Cerebellar nuclear complex (tissue), 1 donor: ENCODE data around the gene ATP2B3.

Source experiments
- DNase-seq, 2 experiments: peaks; one replicate each; lab custom pipeline; 2025; lab: John Stamatoyannopoulos, UW

Gene ATP2B3

GRCh38 chrX:153488231-153488914 is 29.1 kb upstream of the ATP2B3 start:
- no peak for DNase-seq

DNA sequence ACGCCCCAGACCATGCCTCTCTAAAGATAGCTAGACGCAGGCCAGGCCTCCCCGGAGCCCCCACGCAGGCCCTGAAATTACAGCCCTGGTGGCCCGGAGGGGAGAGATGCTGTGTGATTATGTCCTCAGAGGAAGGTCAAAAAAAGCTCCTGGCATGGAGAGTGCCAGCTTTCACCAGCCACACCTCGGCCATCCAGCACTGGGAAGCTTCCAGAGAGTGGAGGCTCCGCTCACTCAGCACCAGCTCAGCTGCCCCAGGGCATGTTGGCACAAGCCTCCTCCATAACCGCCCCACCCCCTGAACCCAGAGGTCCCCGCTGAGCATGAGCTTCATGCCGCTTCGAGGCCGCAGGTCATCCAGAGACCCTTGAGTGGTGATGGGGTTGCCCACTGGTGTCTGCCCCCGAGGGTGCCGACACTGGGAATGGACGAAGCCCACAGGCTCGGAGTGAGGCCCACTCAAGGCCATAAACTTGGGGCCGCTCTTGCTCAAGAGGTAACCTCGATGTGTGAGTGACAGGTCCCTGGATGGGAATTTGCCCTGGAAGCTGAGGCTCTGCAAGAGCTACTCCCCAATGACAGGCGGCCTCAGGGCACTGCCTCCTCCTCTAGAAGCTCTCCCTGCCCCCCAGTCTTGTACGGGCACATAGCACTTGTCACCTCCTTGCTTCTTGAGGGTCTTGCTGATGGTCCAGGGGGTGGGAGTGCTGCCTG is 27.1 kb upstream of the ATP2B3 start:
- no peak for DNase-seq

- DNase-seq: no peak
Measured at GRCh38 chrX:153491351-153491914, 26.0 kb upstream of the ATP2B3 start.

- DNase-seq: no peak
Measured at GRCh38 chrX:153491918-153492317, 25.5 kb upstream of the ATP2B3 start.

- no peak for DNase-seq
Measured at GRCh38 chrX:153492543-153492942, 24.9 kb upstream of the ATP2B3 start.

- no peak for DNase-seq
Measured at GRCh38 chrX:153493085-153493484, 24.4 kb upstream of the ATP2B3 start.

GRCh38 chrX:153494061-153494460 is 23.4 kb upstream of the ATP2B3 start:
- no peak for DNase-seq

GRCh38 chrX:153494541-153495361 is 22.7 kb upstream of the ATP2B3 start, which contains the start of gene BGN:
Gene BGN, plus strand, starts transcription at chrX:153494980. Its CDS starts 9,652 bp downstream, at chrX:153504632.
- no peak for DNase-seq

GRCh38 chrX:153495362-153495751 is 22.1 kb upstream of the ATP2B3 start:
- no peak for DNase-seq

DNA sequence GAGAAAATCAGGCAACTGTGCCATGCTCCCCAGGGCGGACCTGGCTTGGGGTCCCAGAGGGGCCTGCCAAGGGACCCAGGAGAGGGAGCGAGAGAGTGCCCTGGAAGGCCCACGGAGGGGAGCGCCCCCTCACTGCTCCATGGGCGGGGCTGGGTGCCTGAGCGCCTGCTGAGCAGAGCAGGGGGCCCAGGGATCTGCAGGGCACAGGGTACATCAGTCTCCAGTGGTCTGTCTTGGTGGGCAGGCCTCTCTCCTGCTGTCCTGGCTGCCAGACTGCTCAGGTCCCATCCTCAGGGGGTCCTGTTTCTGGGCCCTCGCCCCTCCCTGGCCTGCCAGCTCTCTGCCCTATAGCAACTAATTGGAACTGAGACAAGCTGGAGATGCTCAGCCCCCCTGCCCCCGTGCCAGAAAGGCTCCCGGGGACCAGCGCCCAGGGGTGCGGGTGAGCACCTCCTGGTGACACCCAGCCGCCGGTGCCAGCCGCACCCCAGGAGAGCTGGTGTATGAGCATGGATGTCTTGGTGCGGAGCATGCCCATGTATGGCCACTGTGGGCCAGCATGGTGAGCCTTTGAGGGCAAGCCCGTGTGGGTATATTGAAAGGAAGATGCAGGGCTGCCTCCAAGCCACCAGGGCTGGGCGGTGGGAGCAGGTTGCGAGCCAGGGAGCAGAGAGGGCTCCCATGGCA is 21.4 kb upstream of the ATP2B3 start:
- no peak for DNase-seq

DNA sequence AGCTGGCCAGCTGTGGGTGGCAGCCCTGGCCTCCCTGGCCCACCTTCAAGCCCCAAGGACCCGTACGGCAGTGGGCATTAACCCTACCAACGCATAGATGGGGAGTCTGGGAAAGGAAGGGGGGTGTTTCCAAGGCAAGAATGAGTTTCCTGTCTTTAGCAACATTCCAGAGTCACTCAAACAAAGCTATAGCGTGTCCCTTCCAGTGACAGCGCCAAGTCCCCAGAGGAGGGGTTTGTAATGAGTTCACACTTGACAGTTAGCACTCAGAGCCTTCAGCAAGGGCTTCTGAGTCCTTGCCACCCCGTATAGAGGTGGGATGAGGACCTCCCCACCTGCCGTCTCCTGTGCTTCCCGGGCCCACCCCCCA is 20.9 kb upstream of the ATP2B3 start:
- DNase-seq: no peak

- DNase-seq: no peak
Measured at GRCh38 chrX:153498453-153498852, 19.0 kb upstream of the ATP2B3 start.

GRCh38 chrX:153499341-153499740 is 18.1 kb upstream of the ATP2B3 start:
- DNase-seq: no peak

- no peak for DNase-seq
Measured at GRCh38 chrX:153499876-153500275, 17.6 kb upstream of the ATP2B3 start.

- no peak for DNase-seq
Measured at GRCh38 chrX:153500676-153501280, 16.7 kb upstream of the ATP2B3 start.

GRCh38 chrX:153501530-153501929 is 15.9 kb upstream of the ATP2B3 start:
- no peak for DNase-seq

DNA sequence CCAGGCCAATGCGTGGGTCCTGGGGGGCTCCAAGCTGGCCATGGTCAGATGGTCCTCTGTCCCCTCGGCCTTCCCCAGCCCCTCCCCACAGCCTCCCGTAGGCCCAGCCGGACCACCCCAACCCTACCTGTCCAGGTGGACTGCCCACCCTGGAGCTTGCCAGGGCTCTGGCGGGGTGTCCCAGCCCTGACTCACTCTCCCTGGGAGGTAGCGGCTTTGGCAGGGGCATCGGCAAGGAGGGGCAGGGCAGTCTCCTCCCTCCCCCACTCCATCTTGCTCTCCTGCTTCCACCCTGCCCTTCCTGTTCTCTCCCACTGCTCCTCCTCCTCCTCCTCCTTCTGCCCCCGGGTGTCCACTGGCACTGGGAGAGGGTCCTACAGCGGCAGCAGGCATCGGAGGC is 15.3 kb upstream of the ATP2B3 start:
- no peak for DNase-seq

GRCh38 chrX:153502796-153503195 is 14.6 kb upstream of the ATP2B3 start:
- DNase-seq: no peak

- DNase-seq: no peak
Measured at GRCh38 chrX:153504445-153505016, 12.9 kb upstream of the ATP2B3 start.

DNA sequence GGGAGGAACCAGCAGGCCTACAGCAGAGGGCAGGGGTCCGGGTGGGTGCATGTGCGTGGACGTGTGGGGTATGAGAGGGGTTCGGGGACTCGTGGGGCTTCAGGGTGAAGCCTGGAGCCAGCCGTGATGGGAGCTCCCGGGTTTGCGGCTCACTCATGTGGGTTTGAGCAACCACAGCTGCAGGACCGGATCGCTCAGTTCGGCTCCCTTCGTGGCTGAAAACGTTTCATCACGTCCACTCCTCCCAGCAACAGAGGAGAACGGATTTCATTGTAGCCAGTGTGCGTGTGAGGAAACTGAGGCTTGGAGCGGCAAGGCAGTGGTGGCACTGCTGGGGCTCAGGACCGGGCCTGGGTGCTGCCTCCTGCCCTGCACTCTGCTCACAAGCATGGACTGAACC is 12.1 kb upstream of the ATP2B3 start:
- DNase-seq: no peak
